CD14-positive monocyte (primary cell): ENCODE results near the gene RCE1. TPM values are rescaled to one million over a fixed set of nuclear protein-coding genes. Genes with fewer than 3 reads are reported as not detected.

Experiments used
- DNase-seq, 3 donors: peaks; one replicate each; pipeline ENCODE4 v3.0.0-alpha.2; 2011 to 2022
- H2AFZ ChIP-seq: 2 replicates; pipeline ENCODE4 v1.6.0; 2012; ENCODE audit warnings: mild to moderate bottlenecking, low read depth, low read length, inconsistent platforms; ENCODE audit not compliant: insufficient read depth, poor library complexity, severe bottlenecking
- H3K27ac ChIP-seq, 2 donors: 1 replicate in 1 of 2; 2 replicates in 1 of 2; pipeline ENCODE4 v1.5.1; 2012 to 2013; ENCODE audit warnings: low read length in 2 of 2, control low read depth in 1 of 2, inconsistent platforms in 1 of 2, low read depth in 1 of 2, mild to moderate bottlenecking in 1 of 2
- H3K27me3 ChIP-seq, 2 donors: one replicate each; pipeline versions ENCODE4 v1.6.0 to v1.6.1; 2011 to 2013; ENCODE audit warnings: low read length in 2 of 2; ENCODE audit not compliant: control insufficient read depth in 2 of 2, insufficient read depth in 2 of 2
- H3K36me3 ChIP-seq, 2 donors: replicated peaks in 1 of 2; 1 replicate in 1 of 2; 2 replicates in 1 of 2; pipeline versions ENCODE4 v1.5.1 to v1.6.1; 2012 to 2013; ENCODE audit warnings: low read length in 2 of 2, control low read depth in 1 of 2, inconsistent platforms in 1 of 2, mild to moderate bottlenecking in 1 of 2; ENCODE audit not compliant: insufficient read depth in 2 of 2, control insufficient read depth in 1 of 2
- H3K4me1 ChIP-seq, 2 donors: 1 replicate in 1 of 2; 2 replicates in 1 of 2; pipeline versions ENCODE4 v1.5.1 to v1.6.1; 2012 to 2013; ENCODE audit warnings: low read length in 2 of 2, control low read depth in 1 of 2, inconsistent platforms in 1 of 2, mild to moderate bottlenecking in 1 of 2, moderate library complexity in 1 of 2; ENCODE audit not compliant: insufficient read depth in 2 of 2, control insufficient read depth in 1 of 2
- H3K4me2 ChIP-seq: replicated peaks from 2 replicates; pipeline ENCODE3; 2012; ENCODE audit warnings: low read length, moderate library complexity, mild to moderate bottlenecking; ENCODE audit not compliant: poor library complexity, severe bottlenecking; ENCODE audit errors: extremely low read depth
- H3K4me3 ChIP-seq, 3 experiments: fragments of 200-600 bp in 1 of 3; sonication (generic) in 1 of 3; replicated peaks in 1 of 3; 1 replicate in 2 of 3; 2 replicates in 1 of 3; pipeline ENCODE4 v1.5.1; 2011 to 2013; ENCODE audit warnings: low read length in 3 of 3, mild to moderate bottlenecking in 3 of 3, control low read depth in 2 of 3, low read depth in 2 of 3, inconsistent platforms in 1 of 3, moderate library complexity in 1 of 3
- H3K79me2 ChIP-seq: 2 replicates; pipeline ENCODE4 v1.6.0; 2012; ENCODE audit warnings: mild to moderate bottlenecking, control low read depth, inconsistent platforms, low read length, moderate library complexity; ENCODE audit not compliant: insufficient read depth
- H3K9ac ChIP-seq: 2 replicates; pipeline ENCODE4 v1.6.0; 2017; ENCODE audit warnings: low read length, mild to moderate bottlenecking; ENCODE audit not compliant: insufficient read depth, poor library complexity, severe bottlenecking
- H3K9me3 ChIP-seq, 2 donors: replicated peaks in 1 of 2; 1 replicate in 1 of 2; 2 replicates in 1 of 2; pipeline versions ENCODE4 v1.5.1 to v1.6.1; 2012 to 2013; ENCODE audit warnings: low read length in 2 of 2, control low read depth in 1 of 2; ENCODE audit not compliant: control insufficient read depth in 1 of 2, insufficient read depth in 1 of 2
- H4K20me1 ChIP-seq: 2 replicates; pipeline ENCODE4 v1.6.0; 2012; ENCODE audit warnings: mild to moderate bottlenecking, low read length, control low read depth, moderate library complexity; ENCODE audit not compliant: insufficient read depth
- H3K27ac Mint-ChIP-seq, 7 donors: one replicate each; pipeline ENCODE4 v1.8.0; 2020; ENCODE audit warnings: mild to moderate bottlenecking in 7 of 7, mixed read lengths in 7 of 7, moderate library complexity in 6 of 7, inconsistent platforms in 2 of 7
- H3K27me3 Mint-ChIP-seq, 3 donors: one replicate each; pipeline ENCODE4 v1.8.0; 2021 to 2022; ENCODE audit warnings: low read depth in 3 of 3, mild to moderate bottlenecking in 3 of 3, mixed read lengths in 3 of 3, moderate library complexity in 3 of 3, inconsistent platforms in 1 of 3
- H3K36me3 Mint-ChIP-seq, 2 donors: one replicate each; pipeline ENCODE4 v1.8.0; 2020; ENCODE audit warnings: mixed read lengths in 2 of 2, inconsistent platforms in 1 of 2, mild to moderate bottlenecking in 1 of 2
- H3K4me1 Mint-ChIP-seq: one replicate; pipeline ENCODE4 v1.8.0; 2020; ENCODE audit warnings: mild to moderate bottlenecking, mixed read lengths
- H3K4me3 Mint-ChIP-seq, 2 donors: one replicate each; pipeline ENCODE4 v1.8.0; 2020; ENCODE audit warnings: mild to moderate bottlenecking in 2 of 2, mixed read lengths in 2 of 2, moderate library complexity in 1 of 2
- H3K9me3 Mint-ChIP-seq, 7 donors: one replicate each; pipeline ENCODE4 v1.8.0; 2020 to 2022; ENCODE audit warnings: mixed read lengths in 7 of 7, mild to moderate bottlenecking in 6 of 7, moderate library complexity in 6 of 7, inconsistent platforms in 2 of 7
- WGBS: methylation state at CpG from one replicate; pipeline ENCODE4 v1.1.5; 2013; ENCODE audit warnings: missing lambda C conversion rate; ENCODE audit not compliant: insufficient coverage; 5-methylcytosine and 5-hydroxymethylcytosine counted together
- intact Hi-C, 2 donors: fragments of 100-400 bp; cut with micrococcal nuclease; formaldehyde crosslinking; loops; one replicate each; pipeline versions ENCODE4 v1.15.0 to v1.15.1; 2023
- polyA plus RNA-seq, 3 donors: library from polyadenylated mRNA; depleted of rRNA in 1 of 3; unstranded in 2 of 3; stranded (reverse) in 1 of 3; fragments of 300-500 nt in 2 of 3; fragments of >200 nt in 1 of 3; fragmentation: Illumina TruSeq in 2 of 3; gene quantifications; 1 replicate in 2 of 3; 2 replicates in 1 of 3; pipeline ENCODE4 v1.2.3, GENCODE V29; 2012 to 2021
- TF ChIP-seq, protein P1 (sequence below): fragments of 200-600 bp; IDR thresholded peaks from one replicate; pipeline ENCODE4 v1.8.0; 2022; ENCODE audit warnings: antibody characterized with exemption, mild to moderate bottlenecking

RCE1 gene
- polyA plus RNA-seq, 3 donors, result 20.3 to 24.7 (median 22.8) TPM

DNA sequence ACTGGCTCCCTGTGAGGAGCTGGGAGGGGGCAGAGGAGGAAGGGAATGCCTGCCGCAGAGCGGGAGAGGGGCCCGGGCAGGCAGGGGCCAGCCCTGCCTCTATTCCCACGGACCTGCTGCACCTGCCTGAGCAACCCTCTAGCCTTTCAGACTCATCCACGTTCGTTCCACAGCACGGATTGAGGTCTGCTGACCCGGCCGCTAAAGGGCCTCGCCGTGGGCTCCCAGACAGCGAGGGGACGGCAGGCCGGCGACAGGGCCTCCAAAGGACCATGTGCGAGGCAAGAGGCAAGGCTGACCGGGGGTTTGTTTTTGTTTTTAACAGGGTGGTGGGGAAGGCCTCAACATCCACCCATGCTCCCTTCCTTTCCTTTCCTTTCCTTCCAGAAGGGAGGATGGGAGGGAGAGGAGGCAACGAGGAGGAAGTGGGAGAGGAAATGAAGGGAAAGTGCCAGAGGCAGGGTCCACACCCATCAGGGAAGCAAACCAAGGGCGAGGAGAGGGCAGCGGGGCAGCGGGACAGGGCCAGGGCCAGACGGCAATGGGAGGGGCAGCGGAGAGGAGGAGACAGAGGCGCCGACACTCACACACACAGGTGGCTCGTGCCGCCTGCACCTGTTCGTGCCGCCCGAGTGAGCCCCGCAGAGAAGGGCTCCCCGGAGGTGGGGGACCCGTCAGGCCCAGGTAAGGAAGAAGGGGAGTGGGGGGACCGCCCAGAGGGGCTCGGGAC is 21.1 kb downstream of the RCE1 start:
- Histone ChIP-seq H3K4me3 (no peak overlapping the region), H3K79me2 (no peaks in the 10 kb centered on the region), H3K27ac (no peak overlapping the region), H3K9me3 (no peaks in the 10 kb centered on the region), H3K4me1 (no peaks in the 10 kb centered on the region), H3K27me3 (no peaks in the 10 kb centered on the region), H3K9ac (no peak overlapping the region), H3K4me2 (no peak overlapping the region), H3K36me3 (no peaks in the 10 kb centered on the region), H2AFZ (no peak overlapping the region), H4K20me1 (no peaks in the 10 kb centered on the region)
- Mint-ChIP-seq H3K27ac (no peak overlapping the region), H3K27me3 (peaks cover 0 to 3% (median 0%) of the 10 kb centered on the region in 3 donors), H3K4me1 (peaks cover 5% of the 10 kb centered on the region), H3K36me3 (peaks cover 0 to 3% of the 10 kb centered on the region in 2 donors), H3K4me3 (no peak overlapping the region), H3K9me3 (peaks cover 0 to 3% (median 0%) of the 10 kb centered on the region in 7 donors)
- DNase-seq, result no peak
- WGBS, result 82% methylated on average over 14 of the region's 35 CpGs
- intact Hi-C loops, result no loop called here
- TF ChIP-seq, protein P1, sequence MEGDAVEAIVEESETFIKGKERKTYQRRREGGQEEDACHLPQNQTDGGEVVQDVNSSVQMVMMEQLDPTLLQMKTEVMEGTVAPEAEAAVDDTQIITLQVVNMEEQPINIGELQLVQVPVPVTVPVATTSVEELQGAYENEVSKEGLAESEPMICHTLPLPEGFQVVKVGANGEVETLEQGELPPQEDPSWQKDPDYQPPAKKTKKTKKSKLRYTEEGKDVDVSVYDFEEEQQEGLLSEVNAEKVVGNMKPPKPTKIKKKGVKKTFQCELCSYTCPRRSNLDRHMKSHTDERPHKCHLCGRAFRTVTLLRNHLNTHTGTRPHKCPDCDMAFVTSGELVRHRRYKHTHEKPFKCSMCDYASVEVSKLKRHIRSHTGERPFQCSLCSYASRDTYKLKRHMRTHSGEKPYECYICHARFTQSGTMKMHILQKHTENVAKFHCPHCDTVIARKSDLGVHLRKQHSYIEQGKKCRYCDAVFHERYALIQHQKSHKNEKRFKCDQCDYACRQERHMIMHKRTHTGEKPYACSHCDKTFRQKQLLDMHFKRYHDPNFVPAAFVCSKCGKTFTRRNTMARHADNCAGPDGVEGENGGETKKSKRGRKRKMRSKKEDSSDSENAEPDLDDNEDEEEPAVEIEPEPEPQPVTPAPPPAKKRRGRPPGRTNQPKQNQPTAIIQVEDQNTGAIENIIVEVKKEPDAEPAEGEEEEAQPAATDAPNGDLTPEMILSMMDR, result no peak

DNA sequence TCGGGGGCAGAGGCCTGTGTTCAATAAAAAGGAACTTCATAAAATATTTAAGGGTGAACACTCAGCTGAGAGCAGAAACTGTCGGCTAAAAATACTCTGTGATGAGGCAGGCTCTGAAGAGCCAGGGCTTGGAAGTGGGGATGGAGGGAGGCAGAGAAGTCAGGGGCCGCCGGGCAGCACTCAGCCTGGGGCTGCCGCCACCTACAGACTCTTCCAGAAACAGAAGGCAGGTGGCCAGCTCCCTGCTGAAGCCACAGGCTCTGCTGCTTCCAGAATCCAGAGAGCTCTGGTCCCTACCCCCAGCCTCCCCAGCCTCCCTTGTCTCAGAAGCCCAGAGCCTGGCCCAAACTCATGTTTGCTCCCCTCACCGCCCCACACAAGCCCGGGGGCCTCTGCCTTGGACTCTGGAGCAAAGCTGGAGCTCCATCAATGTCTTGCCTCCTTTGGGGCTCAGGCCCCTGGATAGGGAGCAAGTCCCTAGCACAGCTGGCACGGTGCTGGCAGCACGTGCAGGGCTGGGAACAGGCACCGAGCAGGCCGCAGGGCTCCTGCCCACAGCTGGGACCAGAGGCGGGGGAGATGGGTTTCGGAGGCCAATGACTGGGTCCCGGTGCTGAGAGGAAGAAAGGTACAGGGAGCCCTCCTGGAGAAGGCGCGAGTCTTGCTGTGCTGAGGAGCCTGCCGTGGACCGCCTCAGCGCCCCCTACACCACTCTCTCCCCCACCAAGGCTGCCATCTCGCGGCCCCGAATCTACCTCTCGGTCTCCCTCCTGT is 21.9 kb downstream of the RCE1 start:
- Histone ChIP-seq H3K36me3 (no peaks in the 10 kb centered on the region), H3K9ac (no peak overlapping the region), H3K27me3 (no peaks in the 10 kb centered on the region), H4K20me1 (no peaks in the 10 kb centered on the region), H3K9me3 (no peaks in the 10 kb centered on the region), H3K27ac (no peak overlapping the region), H3K79me2 (no peaks in the 10 kb centered on the region), H3K4me2 (no peak overlapping the region), H2AFZ (no peak overlapping the region), H3K4me1 (no peaks in the 10 kb centered on the region), H3K4me3 (no peak overlapping the region)
- Mint-ChIP-seq H3K27ac (peak overlapping the region in 1 of 7 donors; percentile 31), H3K4me1 (peaks cover 5% of the 10 kb centered on the region), H3K27me3 (peaks cover 0 to 3% (median 0%) of the 10 kb centered on the region in 3 donors), H3K36me3 (peaks cover 0 to 4% of the 10 kb centered on the region in 2 donors), H3K9me3 (peaks cover 0 to 3% (median 0%) of the 10 kb centered on the region in 7 donors), H3K4me3 (no peak overlapping the region)
- intact Hi-C loops, result no loop called here
- WGBS, result 95% methylated on average over 10 of the region's 23 CpGs
- no peak for DNase-seq
- TF ChIP-seq, protein P1, result no peak
